NCI-H82 (cell line): ENCODE data around the gene DDR1.

Experiments used
- DNase-seq: peaks from one replicate; lab custom pipeline; 2025; lab: John Stamatoyannopoulos, UW

Gene DDR1

DNA sequence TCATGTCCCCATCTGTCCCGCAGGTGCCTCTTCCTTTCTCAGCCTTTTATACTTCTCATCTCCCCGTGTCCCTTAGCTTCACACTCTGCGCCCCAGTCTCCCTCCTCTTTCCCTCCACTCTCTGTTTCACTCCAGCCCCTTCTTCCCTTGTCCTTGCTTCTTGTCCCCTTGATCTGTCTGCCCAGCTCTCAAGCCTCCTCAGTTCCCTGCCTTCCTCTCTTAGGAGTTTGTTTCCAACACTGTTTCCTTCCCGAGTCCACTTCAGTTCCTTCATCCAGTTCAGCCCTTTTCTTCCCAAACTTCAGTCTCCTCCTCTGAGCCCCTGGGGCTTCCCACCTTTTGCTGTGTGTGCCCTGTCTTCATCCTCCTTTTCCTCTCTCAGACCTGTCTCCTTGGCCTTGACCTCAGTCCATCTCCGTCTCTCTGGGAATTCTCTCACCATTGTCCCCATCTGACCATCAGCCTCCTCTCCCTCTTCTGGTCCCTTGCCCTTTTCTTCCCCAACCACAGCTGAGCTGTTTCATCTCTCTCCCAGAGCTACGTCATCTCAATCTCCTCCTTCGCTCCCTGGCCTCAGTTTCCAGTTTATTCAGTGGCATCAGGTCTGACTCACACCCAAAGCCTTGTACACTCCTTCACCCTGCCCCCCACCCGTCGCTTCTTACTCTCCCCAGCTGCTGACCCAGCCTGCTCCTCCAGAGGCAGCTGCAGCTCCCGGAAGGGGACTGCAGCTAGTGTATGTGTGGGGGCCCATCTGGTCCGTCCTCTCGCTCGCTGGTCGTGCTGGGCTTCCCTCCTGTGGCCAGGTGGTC lies 2.7 kb upstream of the DDR1 start:
- peak; percentile 76 for DNase-seq

DNA sequence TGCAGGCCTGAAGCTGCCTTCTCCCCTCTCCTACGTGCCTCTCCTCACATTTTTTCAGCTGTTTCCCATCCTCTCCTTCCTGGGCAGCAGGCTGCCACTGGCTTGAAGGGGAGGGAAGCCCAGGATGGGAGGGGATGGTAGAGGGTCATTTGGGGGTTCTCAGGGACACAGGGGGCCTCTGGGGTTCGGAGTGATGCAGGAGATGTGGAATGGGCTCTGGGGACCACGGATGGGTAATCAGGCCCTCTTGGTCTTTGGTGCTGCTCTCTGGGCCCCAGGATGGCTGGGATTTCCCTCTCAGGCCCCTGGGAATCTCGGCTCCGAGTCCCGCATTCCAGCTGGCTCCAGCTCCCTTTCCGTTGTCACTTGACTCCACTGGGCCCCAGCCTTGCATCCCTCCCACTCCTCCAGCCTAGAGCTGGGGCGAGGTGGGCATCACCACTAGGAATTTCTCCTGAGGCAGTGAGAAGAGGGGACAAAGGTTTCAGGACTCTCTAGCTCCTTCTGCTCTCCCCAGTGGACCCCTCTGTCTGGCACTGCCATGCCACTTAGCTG lies 2.0 kb upstream of the DDR1 start:
- DNase-seq: peak; percentile 47

DNA sequence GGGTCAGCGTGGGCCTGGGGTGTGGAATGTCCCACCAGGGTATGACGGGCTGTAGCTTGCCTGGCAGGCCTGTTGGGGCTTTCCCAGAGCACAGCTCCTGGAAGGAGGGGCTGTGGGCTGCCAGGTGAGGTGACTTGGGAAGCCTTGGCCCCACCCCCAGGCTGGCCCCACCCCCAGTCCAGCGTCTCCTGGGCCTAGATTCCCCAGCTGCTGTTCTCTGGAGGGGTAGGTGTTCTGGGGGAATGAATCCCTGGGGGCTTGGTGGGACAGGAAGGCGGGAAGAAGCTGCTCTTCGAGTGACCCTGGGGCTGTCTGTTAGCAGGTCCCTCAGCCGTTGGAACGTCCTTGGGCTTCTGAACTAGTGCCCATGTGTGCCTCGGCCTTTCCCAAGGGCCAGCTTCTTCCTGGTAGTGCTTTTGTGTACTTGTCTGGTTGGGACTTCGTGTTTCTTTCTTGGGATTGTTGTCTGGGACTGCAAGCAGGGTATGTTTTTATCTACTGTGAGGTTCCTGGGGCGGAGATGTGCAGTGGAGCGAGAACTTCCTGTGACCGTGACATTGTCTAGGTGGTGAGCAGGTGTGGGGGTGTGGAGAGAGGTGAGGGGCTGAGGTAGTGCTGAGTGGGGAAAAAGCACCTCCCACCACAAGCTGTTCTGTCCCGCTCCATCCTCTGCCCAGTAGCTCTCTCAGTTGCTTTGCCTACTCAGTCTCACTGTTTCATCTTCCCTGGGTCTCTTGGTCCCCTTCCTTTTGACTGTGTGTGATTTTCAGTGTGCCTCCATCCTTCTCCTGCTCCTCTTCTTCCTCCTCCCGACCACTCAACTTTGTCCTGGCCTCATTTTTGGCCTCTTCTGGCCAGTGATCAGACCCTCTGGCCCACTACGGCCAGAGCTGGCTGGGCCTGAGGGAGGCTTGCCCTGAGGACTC lies 1.3 kb upstream of the DDR1 start:
- peak; percentile 79 for DNase-seq

DNA sequence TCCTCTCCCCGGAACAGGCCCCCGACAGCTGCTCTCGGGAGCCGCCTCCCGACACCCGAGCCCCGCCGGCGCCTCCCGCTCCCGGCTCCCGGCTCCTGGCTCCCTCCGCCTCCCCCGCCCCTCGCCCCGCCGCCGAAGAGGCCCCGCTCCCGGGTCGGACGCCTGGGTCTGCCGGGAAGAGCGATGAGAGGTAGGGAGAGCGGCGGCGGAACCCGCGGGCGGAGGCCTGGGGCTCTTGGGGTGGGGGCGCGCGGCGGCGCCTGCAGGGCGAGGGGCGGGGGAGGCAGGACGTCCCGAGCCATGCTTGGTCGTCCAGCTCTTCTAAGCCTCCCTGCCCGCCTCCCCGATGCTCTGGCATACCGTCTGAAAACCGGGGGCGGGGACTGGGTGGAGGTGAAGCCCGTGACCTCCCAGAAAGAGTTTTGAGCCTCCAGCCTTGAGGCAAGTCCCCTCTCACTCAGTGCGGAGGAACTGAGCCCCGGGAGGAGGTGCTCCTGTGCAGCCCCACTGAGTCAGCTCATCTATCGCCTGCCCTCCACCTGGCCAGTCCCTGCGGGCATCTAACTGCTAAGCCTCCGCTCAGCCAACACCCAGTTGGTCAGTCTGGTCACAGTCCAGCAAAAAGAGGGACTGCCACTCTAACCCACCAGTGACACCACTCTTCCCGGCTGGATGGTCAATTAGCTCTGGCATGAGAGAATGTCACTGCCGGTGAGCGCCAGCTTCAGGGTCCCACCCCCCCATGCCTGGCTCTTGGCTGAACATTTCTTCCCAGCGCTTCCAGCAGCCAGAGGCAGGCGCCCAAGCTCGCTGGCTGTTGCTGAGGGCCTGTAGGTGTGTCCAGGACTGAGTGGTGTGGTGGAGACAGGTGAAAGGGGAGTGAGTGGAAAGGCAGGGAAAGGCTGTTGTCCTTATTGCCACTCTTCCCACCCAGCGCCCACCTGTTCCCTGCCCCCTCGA lies 482 bp downstream of the DDR1 start:
- peak; percentile 56 for DNase-seq

DNA sequence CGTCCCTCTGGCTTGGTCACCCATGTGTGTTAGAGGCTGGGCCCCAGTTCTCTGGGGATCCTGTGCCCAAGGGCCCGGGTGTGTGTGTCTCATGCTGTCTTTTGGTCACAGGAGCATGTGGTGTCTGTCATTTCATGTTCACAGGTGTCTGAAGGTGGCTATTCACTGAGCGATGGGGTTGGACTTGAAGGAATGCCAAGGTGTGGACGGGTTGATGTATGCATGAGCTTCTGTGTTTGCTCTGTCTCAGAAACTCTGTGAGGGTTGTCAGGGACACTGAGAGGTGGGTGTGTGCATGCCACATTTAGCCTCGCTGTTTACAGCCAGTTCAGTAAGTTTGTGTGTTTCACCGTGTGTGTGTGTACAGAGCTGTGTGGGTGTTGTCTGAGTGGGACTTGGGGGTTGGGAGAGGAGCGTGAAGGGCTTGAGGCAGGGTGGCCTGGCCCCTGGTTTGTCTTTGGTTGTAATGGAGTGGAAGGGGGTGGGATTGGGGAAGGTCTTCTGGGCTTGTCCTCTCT lies 1.2 kb downstream of the DDR1 start:
- DNase-seq: no peak

DNA sequence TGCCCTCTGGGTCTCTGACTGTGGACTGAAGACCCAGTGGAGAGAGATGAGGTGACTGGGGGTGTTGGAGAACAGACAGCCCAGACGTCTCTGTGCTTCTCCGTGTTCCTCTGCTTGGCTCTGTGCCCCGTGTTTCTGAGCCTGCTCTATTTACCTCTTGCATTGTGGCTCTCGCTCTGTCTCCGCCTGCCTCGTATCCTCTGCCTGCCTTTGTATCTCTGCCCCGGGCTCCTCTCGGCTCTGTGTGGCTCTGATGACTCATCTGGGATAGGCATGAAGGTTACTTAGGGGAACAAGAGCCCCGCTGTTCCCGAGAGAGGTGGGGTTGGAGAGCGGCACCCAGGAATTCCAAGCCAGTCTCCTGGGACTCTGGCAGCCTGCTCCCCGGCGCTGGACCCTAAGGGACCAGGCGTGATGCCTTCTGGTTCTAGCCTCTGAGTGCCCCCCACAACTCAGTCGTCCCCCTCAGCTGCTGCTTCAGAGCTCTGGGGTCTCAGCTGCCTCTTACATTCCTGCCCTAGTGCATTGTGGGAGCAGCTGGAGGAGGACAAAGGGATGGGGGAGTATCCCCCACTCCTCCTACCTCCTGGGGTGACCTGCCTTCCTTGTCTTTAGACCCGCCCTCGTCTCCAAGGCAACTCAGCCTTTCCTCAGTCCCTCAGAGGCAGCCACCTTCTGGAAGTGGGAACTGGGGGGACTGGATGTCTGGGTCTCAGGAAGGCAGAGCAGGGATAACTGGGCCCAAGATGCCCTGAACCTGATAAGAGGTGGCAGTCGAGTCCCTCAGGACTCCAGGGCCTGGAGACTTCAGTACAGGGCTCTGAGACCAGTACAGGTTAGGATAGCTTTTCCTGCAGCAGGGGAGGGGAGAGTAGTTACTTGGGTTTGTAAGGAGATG lies 1.9 kb downstream of the DDR1 start:
- DNase-seq: peak; percentile 33

DNA sequence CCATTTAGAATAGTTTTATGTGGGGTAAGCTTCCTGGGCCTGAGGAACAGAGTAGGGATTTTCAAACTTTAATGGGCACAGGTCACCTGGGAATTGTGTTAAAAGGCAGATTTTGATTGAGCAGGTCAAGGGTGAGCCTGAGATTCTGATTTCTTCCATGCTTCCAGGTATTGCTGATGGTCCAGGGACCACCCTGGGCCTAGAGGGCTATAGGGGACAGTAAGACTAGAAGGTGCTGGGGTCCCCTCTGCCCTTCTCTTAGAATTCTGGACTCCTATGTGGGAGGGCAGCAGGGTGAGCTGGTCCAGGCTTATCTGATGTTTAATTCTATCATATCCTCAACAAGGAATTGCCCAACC lies 2.6 kb downstream of the DDR1 start:
- DNase-seq: no peak

DNA sequence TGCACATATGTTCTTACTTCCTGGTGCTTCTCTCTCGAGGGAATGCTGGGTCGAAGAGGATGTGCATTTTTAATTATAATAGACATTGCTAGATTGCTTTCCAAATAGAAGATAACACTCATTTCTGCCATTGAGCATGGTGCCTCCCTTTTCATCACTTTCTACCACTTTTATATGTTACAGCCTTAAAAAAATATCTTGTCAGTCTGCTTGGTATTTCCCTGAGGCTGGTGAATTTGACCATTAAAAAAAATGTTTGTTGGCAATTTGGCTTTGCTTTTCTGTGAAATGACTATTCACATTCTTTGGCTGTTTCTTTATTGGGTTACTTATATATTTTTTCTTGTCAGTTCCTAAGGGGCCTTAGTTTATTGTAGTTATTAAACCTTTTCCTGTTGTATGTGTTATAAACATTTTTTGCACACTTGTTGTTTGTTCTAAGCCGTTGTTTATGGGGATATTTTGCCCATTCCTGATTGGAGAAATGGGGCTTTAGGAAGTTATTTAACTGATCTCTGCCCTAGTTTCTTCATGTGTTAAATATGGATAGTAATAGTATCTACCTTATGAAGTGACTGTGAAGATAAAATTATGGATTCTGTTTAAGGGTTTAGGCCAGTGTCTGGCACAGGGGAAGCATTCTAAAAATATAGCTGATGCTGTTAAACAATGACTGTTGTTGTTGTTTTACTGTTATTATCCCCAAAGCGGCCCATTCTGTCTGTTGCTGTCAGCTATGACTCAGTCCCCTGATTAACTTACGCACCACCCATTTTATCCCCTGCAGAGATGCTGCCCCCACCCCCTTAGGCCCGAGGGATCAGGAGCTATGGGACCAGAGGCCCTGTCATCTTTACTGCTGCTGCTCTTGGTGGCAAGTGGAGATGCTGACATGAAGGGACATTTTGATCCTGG lies 3.8 kb downstream of the DDR1 start:
- DNase-seq: no peak

DNA sequence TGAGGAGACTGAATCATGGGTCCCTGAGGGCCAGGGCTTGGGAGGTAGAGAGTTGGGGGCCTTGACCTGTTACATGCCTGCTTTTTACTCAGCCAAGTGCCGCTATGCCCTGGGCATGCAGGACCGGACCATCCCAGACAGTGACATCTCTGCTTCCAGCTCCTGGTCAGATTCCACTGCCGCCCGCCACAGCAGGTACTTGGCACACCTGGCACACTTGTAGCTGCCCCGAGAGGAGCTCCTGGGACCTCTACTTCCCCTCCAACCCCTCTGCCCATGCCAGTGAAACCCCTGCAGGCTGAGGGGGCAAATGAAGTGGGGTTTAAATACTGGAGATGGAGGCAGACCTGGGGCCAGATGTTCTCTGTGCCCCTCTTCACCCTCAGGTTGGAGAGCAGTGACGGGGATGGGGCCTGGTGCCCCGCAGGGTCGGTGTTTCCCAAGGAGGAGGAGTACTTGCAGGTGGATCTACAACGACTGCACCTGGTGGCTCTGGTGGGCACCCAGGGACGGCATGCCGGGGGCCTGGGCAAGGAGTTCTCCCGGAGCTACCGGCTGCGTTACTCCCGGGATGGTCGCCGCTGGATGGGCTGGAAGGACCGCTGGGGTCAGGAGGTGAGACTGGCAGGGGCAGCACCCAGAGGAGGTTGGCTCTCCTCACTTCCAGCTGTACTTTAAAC lies 4.6 kb downstream of the DDR1 start:
- DNase-seq: no peak

DNA sequence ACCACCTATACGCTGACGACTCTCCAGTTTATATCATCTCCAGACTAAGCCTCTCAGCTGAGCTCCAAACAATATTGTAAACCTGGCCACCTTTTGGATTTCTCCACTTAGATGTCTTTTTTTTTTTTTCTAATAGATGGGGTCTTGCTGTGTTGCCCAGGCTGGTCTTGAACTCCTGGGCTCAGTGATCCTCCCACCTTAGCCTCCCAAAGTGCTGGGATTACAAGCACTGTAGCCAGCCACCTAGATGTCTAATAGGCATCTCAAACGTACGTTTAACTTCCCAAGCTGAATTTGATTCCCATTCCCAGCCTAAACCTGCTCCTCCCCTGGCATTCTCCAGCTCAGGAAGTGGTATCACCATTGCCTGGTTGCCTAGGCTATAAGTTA lies 5.2 kb downstream of the DDR1 start:
- no peak for DNase-seq

DNA sequence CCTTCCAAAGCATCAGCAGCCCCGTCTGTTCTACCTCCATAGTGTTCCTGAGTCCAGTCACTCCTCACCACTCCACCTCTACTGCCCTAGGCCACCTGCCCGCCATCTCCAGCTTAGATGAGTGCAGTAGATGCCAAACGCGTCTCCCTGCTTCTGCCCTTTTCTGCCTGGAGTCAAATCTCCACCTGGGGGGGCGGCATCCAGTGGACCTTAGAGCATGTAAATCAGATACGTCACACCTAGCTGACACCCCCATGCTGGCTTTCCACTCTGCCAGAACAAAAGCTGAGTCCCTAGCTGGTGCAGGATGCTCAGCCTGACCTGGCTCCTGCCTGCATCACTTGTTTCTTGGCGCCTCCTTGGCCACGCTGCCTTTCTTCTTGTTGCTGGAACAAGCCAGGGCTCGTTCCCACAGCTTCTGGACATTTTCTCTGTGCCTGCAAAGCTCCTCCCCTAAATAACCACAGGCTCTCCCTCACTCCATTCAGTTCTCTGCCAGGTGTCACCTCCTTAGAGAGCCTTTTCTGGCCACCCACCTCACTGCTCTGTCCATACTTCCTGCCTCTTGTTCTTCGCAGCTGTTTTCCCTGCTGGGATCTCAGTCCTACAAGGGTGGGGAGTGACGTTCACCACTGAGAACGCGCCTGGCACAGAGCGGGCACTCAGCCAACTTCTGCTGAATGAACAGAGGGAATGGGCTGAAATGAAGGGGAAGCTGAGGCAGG lies 5.8 kb downstream of the DDR1 start:
- no peak for DNase-seq

DNA sequence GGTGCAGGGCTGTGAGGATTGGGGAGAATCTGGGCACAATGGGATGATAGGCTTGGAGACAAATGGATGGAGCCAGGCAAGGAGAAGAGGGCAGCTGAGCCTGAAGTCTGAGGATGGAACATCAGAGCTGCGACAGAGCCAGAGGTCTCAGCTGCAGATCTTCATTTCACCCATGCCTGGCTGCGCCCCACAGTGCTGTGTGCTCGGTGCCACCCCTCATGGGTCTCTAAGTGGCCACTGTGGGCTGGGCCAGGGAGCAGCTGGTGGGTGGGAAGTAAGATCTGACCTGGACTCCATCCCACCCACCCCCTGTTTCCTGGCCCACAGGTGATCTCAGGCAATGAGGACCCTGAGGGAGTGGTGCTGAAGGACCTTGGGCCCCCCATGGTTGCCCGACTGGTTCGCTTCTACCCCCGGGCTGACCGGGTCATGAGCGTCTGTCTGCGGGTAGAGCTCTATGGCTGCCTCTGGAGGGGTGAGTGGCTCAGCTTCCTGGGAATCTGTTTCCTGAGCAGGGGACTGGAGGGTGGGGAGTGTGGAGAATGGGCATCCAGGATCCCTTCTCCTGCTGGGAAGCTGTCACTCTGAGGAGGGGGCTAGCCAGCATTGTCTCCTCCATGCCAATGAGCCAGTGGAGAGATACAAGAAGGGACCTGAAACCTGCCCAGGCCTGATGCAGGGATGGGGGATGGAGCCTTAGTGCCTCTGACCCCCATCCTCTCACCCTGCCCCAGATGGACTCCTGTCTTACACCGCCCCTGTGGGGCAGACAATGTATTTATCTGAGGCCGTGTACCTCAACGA lies 6.5 kb downstream of the DDR1 start:
- no peak for DNase-seq

DNA sequence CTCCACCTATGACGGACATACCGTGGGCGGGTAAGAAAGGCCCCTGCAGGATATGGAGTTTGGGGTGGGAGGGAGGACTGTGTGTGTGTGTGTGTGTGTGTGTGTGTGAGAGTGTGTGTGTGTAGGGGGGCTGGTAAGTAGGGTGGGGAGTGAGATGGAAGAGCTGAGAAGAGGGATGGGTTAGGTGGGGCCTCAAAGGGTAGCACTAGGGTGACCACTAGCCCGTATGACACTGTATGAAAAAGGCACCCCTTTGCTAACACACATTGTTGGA lies 7.1 kb downstream of the DDR1 start:
- no peak for DNase-seq

DNA sequence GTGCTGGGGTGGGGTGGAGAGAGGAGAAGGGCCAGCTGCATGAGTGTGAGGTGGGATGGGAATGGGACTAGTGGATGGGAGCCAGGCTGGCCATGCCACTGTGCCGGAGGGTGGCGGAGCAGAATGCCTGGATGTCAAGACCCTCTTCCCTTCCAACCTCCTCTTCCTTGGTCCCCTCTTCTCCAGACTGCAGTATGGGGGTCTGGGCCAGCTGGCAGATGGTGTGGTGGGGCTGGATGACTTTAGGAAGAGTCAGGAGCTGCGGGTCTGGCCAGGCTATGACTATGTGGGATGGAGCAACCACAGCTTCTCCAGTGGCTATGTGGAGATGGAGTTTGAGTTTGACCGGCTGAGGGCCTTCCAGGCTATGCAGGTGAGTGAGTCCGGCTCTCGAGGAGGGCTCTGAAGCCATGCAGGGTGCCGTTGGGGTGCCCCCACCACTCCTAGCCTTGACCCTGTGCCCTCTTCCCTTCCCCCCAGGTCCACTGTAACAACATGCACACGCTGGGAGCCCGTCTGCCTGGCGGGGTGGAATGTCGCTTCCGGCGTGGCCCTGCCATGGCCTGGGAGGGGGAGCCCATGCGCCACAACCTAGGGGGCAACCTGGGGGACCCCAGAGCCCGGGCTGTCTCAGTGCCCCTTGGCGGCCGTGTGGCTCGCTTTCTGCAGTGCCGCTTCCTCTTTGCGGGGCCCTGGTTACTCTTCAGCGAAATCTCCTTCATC lies 7.7 kb downstream of the DDR1 start:
- DNase-seq: no peak

DNA sequence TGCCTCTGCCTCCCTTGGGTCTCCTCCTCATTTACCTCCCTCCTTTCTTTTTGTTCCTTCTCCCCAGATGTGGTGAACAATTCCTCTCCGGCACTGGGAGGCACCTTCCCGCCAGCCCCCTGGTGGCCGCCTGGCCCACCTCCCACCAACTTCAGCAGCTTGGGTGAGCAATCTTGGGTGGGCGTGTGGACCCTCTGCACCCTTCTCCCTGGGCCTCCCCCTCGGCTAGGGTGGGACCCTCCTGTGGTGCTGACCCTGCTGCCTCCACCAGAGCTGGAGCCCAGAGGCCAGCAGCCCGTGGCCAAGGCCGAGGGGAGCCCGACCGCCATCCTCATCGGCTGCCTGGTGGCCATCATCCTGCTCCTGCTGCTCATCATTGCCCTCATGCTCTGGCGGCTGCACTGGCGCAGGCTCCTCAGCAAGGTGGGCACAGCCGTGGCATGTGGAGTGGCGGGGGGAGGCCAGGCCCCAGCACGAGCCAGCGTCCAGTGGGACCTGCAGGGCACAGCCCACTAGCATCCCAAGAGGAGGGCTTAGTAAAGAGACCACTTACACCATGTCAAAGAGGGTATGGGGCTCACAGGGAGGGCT lies 8.8 kb downstream of the DDR1 start:
- no peak for DNase-seq

DNA sequence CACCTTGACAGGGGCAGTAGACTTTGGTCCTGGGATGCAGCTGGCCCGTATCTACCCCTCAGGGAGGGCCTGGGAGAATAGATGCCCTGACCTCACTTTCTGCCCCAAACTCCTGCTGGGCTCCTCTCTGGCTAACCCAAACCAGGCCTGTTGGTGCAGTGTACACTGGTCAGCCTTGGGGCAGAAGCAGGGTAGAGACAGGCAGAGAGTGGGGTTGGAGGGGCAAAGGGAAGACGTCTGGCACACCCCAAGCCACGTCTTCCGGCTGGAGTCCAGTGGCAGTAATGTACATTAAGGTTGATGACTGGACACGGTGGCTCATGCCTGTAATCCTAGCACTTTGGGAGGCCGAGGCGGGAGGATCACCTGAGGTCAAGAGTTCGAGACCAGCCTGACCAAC lies 9.3 kb downstream of the DDR1 start:
- no peak for DNase-seq

DNA sequence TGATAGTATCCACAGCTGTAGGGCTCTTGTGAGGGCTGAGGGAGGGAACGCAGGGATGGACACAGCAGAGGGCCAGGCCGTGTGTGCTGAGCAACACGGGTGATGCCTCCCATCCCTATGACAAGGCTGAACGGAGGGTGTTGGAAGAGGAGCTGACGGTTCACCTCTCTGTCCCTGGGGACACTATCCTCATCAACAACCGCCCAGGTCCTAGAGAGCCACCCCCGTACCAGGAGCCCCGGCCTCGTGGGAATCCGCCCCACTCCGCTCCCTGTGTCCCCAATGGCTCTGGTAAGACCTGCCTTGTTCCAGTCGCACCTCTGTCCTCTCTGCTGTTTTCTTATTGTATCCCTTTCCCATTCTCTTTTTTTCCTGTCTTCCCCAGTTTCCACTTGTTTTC lies 10.1 kb downstream of the DDR1 start:
- DNase-seq: no peak
